C4-2B (cell line): ENCODE results near the gene LRRD1.
"Not testable (repeated sequence)": the region's sequence is repeated elsewhere in the genome, so short reads cannot be mapped to it uniquely, and the experiment has no call there.

Experiments used
- H3K27ac ChIP-seq: fragments of 450-650 bp; 2 replicates; pipeline ENCODE4 v1.5.1; 2017
- ZFX ChIP-seq: fragments of 450-650 bp; IDR thresholded peaks from 2 replicates; pipeline ENCODE4 v1.6.1; 2017
- TF ChIP-seq, protein P1 (sequence below): fragments of 450-650 bp; conservative IDR thresholded peaks from 2 replicates; pipeline ENCODE4 v1.5.1; 2017; ENCODE audit warnings: mild to moderate bottlenecking

LRRD1 gene

DNA sequence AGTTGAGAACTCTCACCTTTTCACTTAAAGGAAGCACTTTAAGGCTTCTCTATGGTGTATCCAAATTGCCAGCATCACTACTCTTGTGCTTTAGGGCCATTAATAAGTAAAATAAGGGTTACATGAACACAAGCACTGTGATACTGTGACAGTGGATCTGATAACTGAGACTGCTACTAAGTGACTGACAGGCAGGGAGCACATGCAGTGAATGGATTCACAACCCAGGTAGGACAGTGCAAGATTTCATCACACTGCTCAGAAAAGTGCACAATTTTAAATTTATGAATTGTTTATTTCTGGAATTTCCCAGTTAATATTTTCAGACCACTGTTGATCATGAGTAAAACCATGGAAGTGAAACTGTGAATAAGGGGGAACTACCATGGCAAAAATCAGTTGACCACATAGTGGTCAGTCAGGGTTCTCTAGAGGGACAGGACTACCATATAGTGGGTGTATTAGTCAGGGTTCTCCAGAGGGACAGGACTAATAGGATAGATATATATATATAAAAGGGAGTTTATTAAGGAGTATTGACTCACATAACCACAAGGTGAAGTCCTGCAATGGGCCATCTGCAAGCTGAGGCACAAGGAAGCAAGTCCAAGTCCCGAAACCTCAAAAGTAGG is 23.7 kb downstream of the LRRD1 start:
- H3K27ac ChIP-seq = no peak overlapping the region

DNA sequence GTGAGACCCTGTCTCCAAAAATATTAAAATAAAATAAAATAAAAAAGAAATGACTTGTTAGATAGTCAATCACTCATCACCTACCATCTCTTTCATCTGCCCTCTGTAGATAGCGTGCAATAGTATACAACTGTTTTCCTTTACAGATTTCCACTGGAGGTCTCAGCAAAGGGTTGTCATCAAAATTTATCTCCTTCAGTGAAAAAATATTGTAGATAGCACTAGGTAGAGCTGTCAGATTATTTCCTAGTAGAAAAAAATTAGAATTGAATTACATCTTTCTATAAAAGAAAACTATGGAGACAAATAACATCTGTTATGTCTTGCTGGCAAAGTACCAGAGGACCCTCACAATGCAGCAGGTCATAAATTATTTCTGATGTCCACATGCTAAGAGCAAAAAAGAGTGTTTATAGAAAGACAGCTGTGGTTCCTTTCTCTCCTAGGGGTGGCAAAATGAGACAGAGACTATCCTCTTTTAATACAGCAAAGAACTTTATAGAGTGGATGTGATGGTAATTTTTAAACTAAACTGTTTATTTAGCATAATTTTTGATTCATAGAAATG is 28.4 kb downstream of the LRRD1 start:
- H3K27ac ChIP-seq = no peak overlapping the region
- TF ChIP-seq ZFX = no peak
- TF ChIP-seq, protein P1, sequence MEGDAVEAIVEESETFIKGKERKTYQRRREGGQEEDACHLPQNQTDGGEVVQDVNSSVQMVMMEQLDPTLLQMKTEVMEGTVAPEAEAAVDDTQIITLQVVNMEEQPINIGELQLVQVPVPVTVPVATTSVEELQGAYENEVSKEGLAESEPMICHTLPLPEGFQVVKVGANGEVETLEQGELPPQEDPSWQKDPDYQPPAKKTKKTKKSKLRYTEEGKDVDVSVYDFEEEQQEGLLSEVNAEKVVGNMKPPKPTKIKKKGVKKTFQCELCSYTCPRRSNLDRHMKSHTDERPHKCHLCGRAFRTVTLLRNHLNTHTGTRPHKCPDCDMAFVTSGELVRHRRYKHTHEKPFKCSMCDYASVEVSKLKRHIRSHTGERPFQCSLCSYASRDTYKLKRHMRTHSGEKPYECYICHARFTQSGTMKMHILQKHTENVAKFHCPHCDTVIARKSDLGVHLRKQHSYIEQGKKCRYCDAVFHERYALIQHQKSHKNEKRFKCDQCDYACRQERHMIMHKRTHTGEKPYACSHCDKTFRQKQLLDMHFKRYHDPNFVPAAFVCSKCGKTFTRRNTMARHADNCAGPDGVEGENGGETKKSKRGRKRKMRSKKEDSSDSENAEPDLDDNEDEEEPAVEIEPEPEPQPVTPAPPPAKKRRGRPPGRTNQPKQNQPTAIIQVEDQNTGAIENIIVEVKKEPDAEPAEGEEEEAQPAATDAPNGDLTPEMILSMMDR = no peak

More for the DNA sequence above, 23.7 kb downstream of the LRRD1 start:
- TF ChIP-seq, protein P1 = no peak
- TF ChIP-seq ZFX = no peak

DNA sequence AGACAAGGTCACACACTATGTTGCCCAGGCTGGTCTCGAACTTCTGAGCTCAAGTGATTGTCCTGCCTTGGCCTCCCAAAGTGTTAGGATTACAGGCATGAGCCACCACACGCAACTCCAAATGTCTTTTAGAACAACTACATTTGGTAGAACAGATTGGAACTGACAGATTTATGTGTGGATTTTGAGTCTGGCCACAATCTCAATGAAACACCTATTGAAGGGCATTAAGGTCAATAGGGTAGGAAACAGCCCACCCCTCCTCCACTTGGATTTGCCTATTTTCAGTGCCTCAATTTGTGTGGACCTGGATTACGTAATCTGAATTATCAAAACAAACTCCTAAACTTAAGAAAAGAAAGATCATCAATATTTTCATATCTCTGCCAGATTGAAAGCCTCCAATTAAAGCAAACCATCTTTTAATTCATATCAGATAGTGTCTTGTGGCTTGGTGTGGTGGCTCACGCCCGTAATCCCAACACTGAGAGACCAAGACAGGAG is 29.2 kb downstream of the LRRD1 start:
- TF ChIP-seq, protein P1 = no peak
- no peak for TF ChIP-seq ZFX
- no peak overlapping the region for H3K27ac ChIP-seq

DNA sequence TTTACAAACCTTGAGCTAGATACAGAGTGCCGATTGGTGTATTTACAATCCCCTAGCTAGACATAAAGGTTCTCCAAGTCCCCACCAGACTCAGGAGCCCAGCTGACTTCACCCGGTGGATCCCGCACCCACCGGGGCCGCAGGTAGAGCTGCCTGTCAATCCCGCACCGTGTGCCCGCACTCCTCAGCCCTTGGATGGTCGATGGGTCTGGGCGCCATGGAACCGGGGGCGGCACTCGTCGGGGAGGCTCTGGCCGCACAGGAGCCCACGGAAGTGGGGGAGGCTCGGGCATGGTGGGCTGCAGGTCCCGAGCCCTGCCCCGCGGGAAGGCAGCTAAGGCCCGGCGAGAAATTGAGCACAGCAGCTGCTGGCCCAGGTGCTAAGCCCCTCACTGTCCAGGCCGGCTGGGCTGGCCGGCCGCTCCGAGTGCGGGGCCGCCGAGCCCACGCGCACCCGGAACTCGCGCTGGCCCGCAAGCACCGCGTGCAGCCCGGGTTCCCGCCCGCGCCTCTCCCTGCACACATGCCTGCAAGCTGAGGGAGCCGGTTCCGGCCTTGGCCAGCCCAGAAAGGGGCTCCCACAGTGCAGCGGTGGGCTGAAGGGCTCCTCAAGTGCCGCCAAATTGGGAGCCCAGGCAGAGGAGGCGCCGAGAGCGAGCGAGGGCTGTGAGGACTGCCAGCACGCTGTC is 35.6 kb downstream of the LRRD1 start:
- not testable (repeated sequence) for H3K27ac ChIP-seq

DNA sequence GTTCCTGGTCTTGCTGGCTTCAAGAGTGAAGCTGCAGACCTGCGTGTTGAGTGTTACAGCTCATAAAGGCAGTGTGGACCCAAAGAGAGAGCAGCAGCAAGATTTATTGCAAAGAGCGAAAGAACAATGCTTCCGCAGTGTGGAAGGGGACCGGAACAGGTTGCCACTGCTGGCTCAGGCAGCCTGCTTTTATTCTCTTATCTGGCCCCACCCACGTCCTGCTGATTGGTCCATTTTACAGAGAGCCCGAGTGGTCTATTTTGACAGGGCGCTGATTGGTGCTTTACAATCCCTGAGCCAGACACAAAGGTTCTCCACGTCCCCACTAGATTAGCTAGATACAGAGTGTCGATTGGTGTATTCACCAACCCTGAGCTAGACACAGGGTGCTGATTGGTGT is 36.2 kb downstream of the LRRD1 start:
- not testable (repeated sequence) for H3K27ac ChIP-seq

DNA sequence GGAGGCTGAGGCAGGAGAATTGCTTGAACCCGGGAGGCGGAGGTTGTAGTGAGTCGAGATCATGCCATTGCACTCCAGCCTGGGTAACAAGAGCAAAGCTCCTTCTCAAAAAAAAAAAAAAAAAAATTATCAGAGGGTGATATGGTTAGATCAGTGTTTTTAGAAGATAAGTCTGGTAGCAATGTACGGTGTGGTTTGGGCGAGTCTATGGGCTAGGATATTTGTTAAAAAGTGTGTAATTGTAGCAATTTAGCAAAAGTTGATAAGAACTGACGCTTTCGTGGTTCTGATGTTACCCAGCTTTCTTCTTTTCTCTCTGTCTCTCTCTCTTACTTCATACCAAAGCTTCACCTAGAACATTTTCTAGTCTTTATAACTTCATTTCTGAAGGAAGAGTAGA is 37.8 kb downstream of the LRRD1 start:
- TF ChIP-seq, protein P1 = no peak
- no peak for TF ChIP-seq ZFX
- no peak overlapping the region for H3K27ac ChIP-seq

DNA sequence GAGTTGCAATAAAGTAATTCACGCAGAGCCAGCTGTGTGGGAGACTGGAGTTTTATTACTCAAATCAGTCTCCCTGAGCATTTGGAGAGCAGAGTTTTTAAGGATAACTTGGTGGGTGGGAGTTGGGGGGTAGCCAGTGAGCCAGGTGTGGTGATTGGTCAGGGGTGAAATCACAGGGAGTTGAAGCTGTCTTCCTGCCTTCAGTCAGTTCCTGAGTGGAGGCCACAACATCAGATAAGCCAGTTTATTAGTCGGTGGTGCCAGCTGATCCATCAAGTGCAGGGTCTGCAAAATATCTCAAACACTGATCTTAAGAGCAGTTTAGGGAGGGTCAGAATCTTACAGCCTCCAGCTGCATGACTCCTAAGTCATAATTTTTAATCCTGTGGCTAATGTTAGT is 41.4 kb downstream of the LRRD1 start:
- TF ChIP-seq, protein P1 = no peak
- no peak for TF ChIP-seq ZFX
- H3K27ac ChIP-seq = no peak overlapping the region

DNA sequence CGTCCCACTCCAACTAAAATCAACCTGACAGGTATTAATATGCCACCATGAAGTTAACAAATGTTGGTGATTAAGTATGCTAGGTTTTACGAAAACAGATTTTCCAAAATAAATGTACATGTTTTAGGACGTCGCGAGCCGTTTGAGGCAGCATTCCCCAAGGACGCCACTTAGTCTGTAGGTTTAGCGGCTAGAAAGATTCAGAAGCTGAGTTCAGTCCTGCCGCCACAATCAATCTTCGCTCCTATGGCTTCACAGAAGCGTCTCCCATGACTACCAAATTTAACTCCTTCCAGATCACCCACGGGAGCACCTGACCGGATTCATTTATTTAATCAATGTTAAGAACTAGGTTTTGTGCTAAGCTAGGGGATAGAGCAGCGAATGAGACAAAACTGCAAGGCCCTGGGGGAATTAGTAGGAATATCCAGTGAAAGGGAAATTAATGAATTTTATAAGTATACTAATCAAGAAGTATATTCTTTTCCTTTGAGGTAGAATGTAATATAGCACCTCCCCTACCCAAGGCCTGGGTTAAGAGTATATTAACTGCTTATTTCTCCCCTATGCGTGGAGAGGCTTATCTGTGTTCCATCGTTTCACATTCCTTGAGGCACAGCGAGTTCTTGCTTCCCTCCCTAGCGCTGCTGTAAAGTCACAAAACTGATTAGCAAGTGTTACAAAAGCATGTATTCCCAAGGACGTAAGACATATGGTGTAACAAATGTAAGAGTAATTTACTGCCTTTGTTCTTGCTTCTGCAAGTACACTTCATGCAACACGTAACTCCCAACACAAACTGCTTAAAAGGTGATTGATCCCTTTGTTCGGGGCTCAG is 43.7 kb downstream of the LRRD1 start:
- TF ChIP-seq, protein P1 = no peak
- TF ChIP-seq ZFX = peak; percentile 5; the same call in 1 of the 2 replicates
- peak overlapping the region; percentile 88 for H3K27ac ChIP-seq
